Duodenal mucosa (tissue), 2 donors: ENCODE data around the gene CORO1C.
A peak's percentile ranks its signal among the peaks of the same experiment; 100 is the strongest.

Experiments used
- H3K27ac ChIP-seq: one replicate; pipeline ENCODE4 v1.7.0; 2013; ENCODE audit warnings: low read depth, low read length
- H3K27me3 ChIP-seq, 2 donors: one replicate each; pipeline ENCODE4 v1.7.0; 2013; ENCODE audit warnings: low read length in 2 of 2, control low read depth in 1 of 2; ENCODE audit not compliant: insufficient read depth in 2 of 2, control insufficient read depth in 1 of 2
- H3K36me3 ChIP-seq, 2 donors: one replicate each; pipeline ENCODE4 v1.7.0; 2013; ENCODE audit warnings: low read length in 2 of 2, control low read depth in 1 of 2; ENCODE audit not compliant: insufficient read depth in 2 of 2, control insufficient read depth in 1 of 2
- H3K4me1 ChIP-seq, 2 donors: one replicate each; pipeline ENCODE4 v1.7.0; 2013; ENCODE audit warnings: low read length in 2 of 2, control low read depth in 1 of 2; ENCODE audit not compliant: insufficient read depth in 2 of 2, control insufficient read depth in 1 of 2
- H3K4me3 ChIP-seq, 2 donors: one replicate each; pipeline ENCODE4 v1.7.0; 2013; ENCODE audit warnings: low read length in 2 of 2, low read depth in 1 of 2
- H3K9ac ChIP-seq, 2 donors: one replicate each; pipeline ENCODE4 v1.7.0; 2013; ENCODE audit warnings: low read length in 2 of 2, low read depth in 1 of 2
- H3K9me3 ChIP-seq, 2 donors: one replicate each; pipeline ENCODE4 v1.7.0; 2013; ENCODE audit warnings: low read length in 2 of 2, control low read depth in 1 of 2; ENCODE audit not compliant: control insufficient read depth in 1 of 2

CORO1C gene

GRCh38 chr12:108690191-108690518, 41.2 kb downstream of the CORO1C start:
- H3K4me3 ChIP-seq: no peak overlapping the region
- no peaks in the 10 kb centered on the region for H3K27me3 ChIP-seq
- peaks cover 33 to 48% of the 10 kb centered on the region in 2 donors for H3K4me1 ChIP-seq

GRCh38 chr12:108689314-108690190, 41.8 kb downstream of the CORO1C start:
- Histone ChIP-seq H3K9ac (peak overlapping the region in 1 of 2 donors; percentile 3), H3K36me3 (no peaks in the 10 kb centered on the region), H3K4me3 (no peak overlapping the region), H3K4me1 (peaks cover 34 to 48% of the 10 kb centered on the region in 2 donors), H3K9me3 (no peaks in the 10 kb centered on the region), H3K27ac (peak overlapping the region; percentile 66), H3K27me3 (no peaks in the 10 kb centered on the region)

More at GRCh38 chr12:108690191-108690518, 41.2 kb downstream of the CORO1C start:
- peak overlapping the region; percentile 66 for H3K27ac ChIP-seq
- no peaks in the 10 kb centered on the region for H3K9me3 ChIP-seq
- H3K9ac ChIP-seq: peak overlapping the region in 1 of 2 donors; percentile 51
- H3K36me3 ChIP-seq: no peaks in the 10 kb centered on the region

- Histone ChIP-seq H3K4me1 (peaks cover 24 to 36% of the 10 kb centered on the region in 2 donors), H3K9ac (no peak overlapping the region), H3K27ac (no peak overlapping the region), H3K27me3 (no peaks in the 10 kb centered on the region), H3K9me3 (no peaks in the 10 kb centered on the region), H3K4me3 (no peak overlapping the region), H3K36me3 (no peaks in the 10 kb centered on the region)
These were observed 44.5 kb downstream of the CORO1C start for GRCh38 chr12:108686780-108687179.

- Histone ChIP-seq H3K9ac (no peak overlapping the region), H3K36me3 (no peaks in the 10 kb centered on the region), H3K9me3 (no peaks in the 10 kb centered on the region), H3K27me3 (no peaks in the 10 kb centered on the region), H3K27ac (no peak overlapping the region), H3K4me3 (no peak overlapping the region), H3K4me1 (peaks cover 14 to 27% of the 10 kb centered on the region in 2 donors)
These were observed 45.7 kb downstream of the CORO1C start for GRCh38 chr12:108685469-108686260.

- no peak overlapping the region for H3K9ac ChIP-seq
- H3K9me3 ChIP-seq: no peaks in the 10 kb centered on the region
- H3K27ac ChIP-seq: no peak overlapping the region
- peaks cover 7 to 11% of the 10 kb centered on the region in 2 donors for H3K4me1 ChIP-seq
- no peaks in the 10 kb centered on the region for H3K36me3 ChIP-seq
- no peak overlapping the region for H3K4me3 ChIP-seq
- no peaks in the 10 kb centered on the region for H3K27me3 ChIP-seq
These were observed 47.3 kb downstream of the CORO1C start for GRCh38 chr12:108683906-108684556.

GRCh38 chr12:108681317-108681716, 50.0 kb downstream of the CORO1C start:
- H3K36me3 ChIP-seq: peaks cover 0 to 8% of the 10 kb centered on the region in 2 donors
- peaks cover 7 to 10% of the 10 kb centered on the region in 2 donors for H3K4me1 ChIP-seq
- H3K27ac ChIP-seq: no peak overlapping the region
- no peak overlapping the region for H3K9ac ChIP-seq
- no peaks in the 10 kb centered on the region for H3K9me3 ChIP-seq
- no peaks in the 10 kb centered on the region for H3K27me3 ChIP-seq
- no peak overlapping the region for H3K4me3 ChIP-seq

- H3K36me3 ChIP-seq: peaks cover 0 to 11% of the 10 kb centered on the region in 2 donors
- H3K27ac ChIP-seq: no peak overlapping the region
- H3K4me3 ChIP-seq: no peak overlapping the region
- no peaks in the 10 kb centered on the region for H3K9me3 ChIP-seq
- H3K27me3 ChIP-seq: no peaks in the 10 kb centered on the region
- H3K4me1 ChIP-seq: no peaks in the 10 kb centered on the region
- H3K9ac ChIP-seq: no peak overlapping the region
These were observed 52.1 kb downstream of the CORO1C start for GRCh38 chr12:108679106-108679681.

- H3K4me3 ChIP-seq: no peak overlapping the region
- no peaks in the 10 kb centered on the region for H3K27me3 ChIP-seq
- peaks cover 0 to 14% of the 10 kb centered on the region in 2 donors for H3K36me3 ChIP-seq
- no peak overlapping the region for H3K27ac ChIP-seq
- H3K4me1 ChIP-seq: no peaks in the 10 kb centered on the region
- H3K9me3 ChIP-seq: no peaks in the 10 kb centered on the region
- H3K9ac ChIP-seq: no peak overlapping the region
These were observed 53.1 kb downstream of the CORO1C start for GRCh38 chr12:108678104-108678730.

GRCh38 chr12:108677381-108677780, 53.9 kb downstream of the CORO1C start:
- Histone ChIP-seq H3K36me3 (peaks cover 0 to 14% of the 10 kb centered on the region in 2 donors), H3K9ac (no peak overlapping the region), H3K4me1 (no peaks in the 10 kb centered on the region), H3K27ac (no peak overlapping the region), H3K27me3 (no peaks in the 10 kb centered on the region), H3K4me3 (no peak overlapping the region), H3K9me3 (no peaks in the 10 kb centered on the region)
